Posterior cingulate gyrus (tissue), 11 donors: ENCODE measurements around the gene DTWD2.
"Not testable (repeated sequence)": the region's sequence is repeated elsewhere in the genome, so short reads cannot be mapped to it uniquely, and the experiment has no call there.

Experiments
- DNase-seq, 10 donors: peaks; one replicate each; pipeline versions ENCODE4 v3.0.0 to v3.0.0-alpha.2; 2020 to 2021; ENCODE audit warnings: mixed read lengths in 3 of 10
- intact Hi-C: fragments of 100-400 bp; cut with DNase I; formaldehyde crosslinking; loops from one replicate; pipeline ENCODE4 v1.15.1; 2023

The DTWD2 gene

GRCh38 chr5:118999696-119000095, 11.3 kb upstream of the DTWD2 start:
- DNase-seq: no peak
- intact Hi-C loops: no loop called here

- DNase-seq, intact Hi-C loops: not testable (repeated sequence)
Measured at GRCh38 chr5:118998861-118999260, 10.5 kb upstream of the DTWD2 start.

- no peak for DNase-seq
- intact Hi-C loops: no loop called here
Measured at GRCh38 chr5:118996098-118996497, 7.8 kb upstream of the DTWD2 start.

- DNase-seq: no peak
- intact Hi-C loops: no loop called here
Measured at GRCh38 chr5:118994595-118994994, 6.2 kb upstream of the DTWD2 start.

- intact Hi-C loops, DNase-seq: not testable (repeated sequence)
Measured at GRCh38 chr5:118993118-118993517, 4.8 kb upstream of the DTWD2 start.

- intact Hi-C loops, DNase-seq: not testable (repeated sequence)
Measured at GRCh38 chr5:118992055-118992454, 3.7 kb upstream of the DTWD2 start.

GRCh38 chr5:118990582-118990981, 2.2 kb upstream of the DTWD2 start:
- intact Hi-C loops: no loop called here

GRCh38 chr5:118989816-118990215, 1.5 kb upstream of the DTWD2 start:
- DNase-seq: no peak
- intact Hi-C loops: loop anchor here (5.0 kb wide), 1 partner anchor 82 kb away; the partner anchor contains the start of gene DMXL1

More at GRCh38 chr5:118990582-118990981, 2.2 kb upstream of the DTWD2 start:
- no peak for DNase-seq

- intact Hi-C loops: loop anchor here (1.0 to 5.0 kb wide), 2 partner anchors 83 to 423 kb away; partner anchors contain the start of gene DMXL1
- DNase-seq: no peak
Measured at GRCh38 chr5:118988866-118989180, 476 bp upstream of the DTWD2 start.

GRCh38 chr5:118984602-118985001, 3.7 kb downstream of the DTWD2 start:
- intact Hi-C loops: loop anchor here (5.0 kb wide), 1 partner anchor 88 kb away; the partner anchor contains the start of gene DMXL1
- DNase-seq: no peak

GRCh38 chr5:118981783-118982182, 6.6 kb downstream of the DTWD2 start:
- intact Hi-C loops: no loop called here
- no peak for DNase-seq

GRCh38 chr5:118980438-118980837, 7.9 kb downstream of the DTWD2 start:
- no peak for DNase-seq
- intact Hi-C loops: no loop called here

- intact Hi-C loops: no loop called here
- no peak for DNase-seq
Measured at GRCh38 chr5:118980017-118980416, 8.3 kb downstream of the DTWD2 start.

GRCh38 chr5:118973779-118974445, 14.4 kb downstream of the DTWD2 start:
- intact Hi-C loops, DNase-seq: not testable (repeated sequence)

GRCh38 chr5:118968925-118969375, 19.4 kb downstream of the DTWD2 start:
- DNase-seq: peak in 1 of 10 donors; percentile 57
- intact Hi-C loops: no loop called here

- no peak for DNase-seq
- intact Hi-C loops: no loop called here
Measured at GRCh38 chr5:118968406-118968911, 19.9 kb downstream of the DTWD2 start.

- no peak for DNase-seq
- intact Hi-C loops: no loop called here
Measured at GRCh38 chr5:118967059-118967508, 21.3 kb downstream of the DTWD2 start.

- no peak for DNase-seq
Measured at GRCh38 chr5:118965890-118966289, 22.5 kb downstream of the DTWD2 start.

GRCh38 chr5:118964970-118965369, 23.4 kb downstream of the DTWD2 start:
- peak in 2 of 10 donors; percentile 73 for DNase-seq
- intact Hi-C loops: not testable (repeated sequence)

More at GRCh38 chr5:118965890-118966289, 22.5 kb downstream of the DTWD2 start:
- intact Hi-C loops: no loop called here

GRCh38 chr5:118964388-118964787, 24.0 kb downstream of the DTWD2 start:
- intact Hi-C loops: not testable (repeated sequence)
- DNase-seq: peak in 1 of 10 donors; percentile 52

- DNase-seq: no peak
- intact Hi-C loops: no loop called here
Measured at GRCh38 chr5:118963169-118963568, 25.2 kb downstream of the DTWD2 start.

GRCh38 chr5:118960557-118960956, 27.8 kb downstream of the DTWD2 start:
- no peak for DNase-seq
- intact Hi-C loops: no loop called here
